ENCODE results near the gene PDK4. TPM values are rescaled to one million over a fixed set of nuclear protein-coding genes. Genes with fewer than 3 reads are reported as not detected.

PDK4 gene
- total and polyA plus RNA-seq, 2 donors from 2014 or later, result 45.0 to 106 TPM

DNA sequence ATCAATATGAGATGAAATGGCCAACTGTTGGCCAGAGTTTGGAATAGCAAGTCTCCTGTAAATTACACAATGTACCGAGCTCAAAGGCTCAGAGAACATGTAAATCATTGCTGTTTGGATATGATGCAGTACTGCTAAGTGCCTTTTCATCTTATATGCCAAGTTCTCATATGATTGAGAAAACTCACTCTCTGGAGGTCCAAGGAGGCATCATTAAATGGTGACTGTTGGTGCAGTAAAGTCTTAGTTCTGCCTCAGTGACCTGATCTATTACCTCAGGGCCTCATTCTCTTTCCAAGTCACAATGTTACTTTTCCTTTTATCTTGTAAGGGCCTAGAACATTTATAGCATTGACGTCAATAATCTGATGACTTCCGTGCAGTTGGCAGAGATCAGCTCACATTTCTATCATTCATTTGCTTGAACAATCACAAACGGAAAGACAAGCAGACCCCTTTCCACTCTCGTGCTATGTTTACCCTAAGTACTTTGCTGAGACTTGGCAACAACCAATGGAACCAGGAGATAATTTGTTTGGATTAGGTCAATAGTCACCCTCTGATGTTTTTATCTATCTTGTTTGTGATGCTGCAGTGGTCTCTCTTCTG lies 32.6 kb upstream of the PDK4 start:
- TF ChIP-seq, protein P1, sequence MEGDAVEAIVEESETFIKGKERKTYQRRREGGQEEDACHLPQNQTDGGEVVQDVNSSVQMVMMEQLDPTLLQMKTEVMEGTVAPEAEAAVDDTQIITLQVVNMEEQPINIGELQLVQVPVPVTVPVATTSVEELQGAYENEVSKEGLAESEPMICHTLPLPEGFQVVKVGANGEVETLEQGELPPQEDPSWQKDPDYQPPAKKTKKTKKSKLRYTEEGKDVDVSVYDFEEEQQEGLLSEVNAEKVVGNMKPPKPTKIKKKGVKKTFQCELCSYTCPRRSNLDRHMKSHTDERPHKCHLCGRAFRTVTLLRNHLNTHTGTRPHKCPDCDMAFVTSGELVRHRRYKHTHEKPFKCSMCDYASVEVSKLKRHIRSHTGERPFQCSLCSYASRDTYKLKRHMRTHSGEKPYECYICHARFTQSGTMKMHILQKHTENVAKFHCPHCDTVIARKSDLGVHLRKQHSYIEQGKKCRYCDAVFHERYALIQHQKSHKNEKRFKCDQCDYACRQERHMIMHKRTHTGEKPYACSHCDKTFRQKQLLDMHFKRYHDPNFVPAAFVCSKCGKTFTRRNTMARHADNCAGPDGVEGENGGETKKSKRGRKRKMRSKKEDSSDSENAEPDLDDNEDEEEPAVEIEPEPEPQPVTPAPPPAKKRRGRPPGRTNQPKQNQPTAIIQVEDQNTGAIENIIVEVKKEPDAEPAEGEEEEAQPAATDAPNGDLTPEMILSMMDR (IDR thresholded peaks at IDR 0.05; ENCODE audit: borderline replicate concordance, extremely low read depth, insufficient read depth), result no peak
- Histone ChIP-seq H3K4me3 (ENCODE audit: low read length in 3 of 3) (no peak overlapping the region), H3K36me3 (ENCODE audit: control insufficient read depth in 2 of 3, insufficient read depth in 3 of 3, low read length in 3 of 3) (no peaks in the 10 kb centered on the region), H3K9ac (ENCODE audit: low read length in 3 of 3) (no peak overlapping the region), H3K4me1 (ENCODE audit: control insufficient read depth in 2 of 3, insufficient read depth in 2 of 3, low read depth in 1 of 3, low read length in 3 of 3) (no peaks in the 10 kb centered on the region), H3K9me3 (ENCODE audit: control insufficient read depth in 2 of 3, insufficient read depth in 1 of 3, low read length in 3 of 3) (no peaks in the 10 kb centered on the region), H3K27ac (ENCODE audit: low read depth in 2 of 2, low read length in 2 of 2) (no peak overlapping the region), H3K27me3 (ENCODE audit: control insufficient read depth, insufficient read depth, low read length) (no peaks in the 10 kb centered on the region)
- intact Hi-C loops (cut with DNase I), result no loop called here
- FAIRE-seq, result no peak
- no peak for DNase-seq

DNA sequence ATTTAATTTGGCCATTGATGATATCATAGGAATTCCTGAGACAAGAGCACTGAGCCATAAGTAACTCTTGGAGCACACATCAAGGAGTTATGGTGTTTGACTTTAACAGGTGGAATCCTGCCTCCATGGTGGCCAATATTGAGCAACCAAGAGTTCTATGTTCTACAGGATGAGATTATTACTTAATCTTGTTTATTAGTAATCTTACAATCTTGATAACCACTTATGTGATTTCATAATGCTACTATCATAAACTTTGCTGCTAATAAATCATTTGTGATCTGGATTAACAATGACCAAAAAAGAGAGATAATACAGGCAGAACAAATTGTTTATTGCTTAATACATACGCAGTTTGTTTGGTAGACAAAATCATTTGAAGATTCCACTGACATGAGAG lies 27.5 kb upstream of the PDK4 start:
- Histone ChIP-seq H3K9ac (ENCODE audit: low read length in 3 of 3) (no peak overlapping the region), H3K4me3 (ENCODE audit: low read length in 3 of 3) (no peak overlapping the region), H3K4me1 (ENCODE audit: control insufficient read depth in 2 of 3, insufficient read depth in 2 of 3, low read depth in 1 of 3, low read length in 3 of 3) (no peaks in the 10 kb centered on the region), H3K27ac (ENCODE audit: low read depth in 2 of 2, low read length in 2 of 2) (no peak overlapping the region), H3K36me3 (ENCODE audit: control insufficient read depth in 2 of 3, insufficient read depth in 3 of 3, low read length in 3 of 3) (no peaks in the 10 kb centered on the region), H3K27me3 (ENCODE audit: control insufficient read depth, insufficient read depth, low read length) (no peaks in the 10 kb centered on the region), H3K9me3 (ENCODE audit: control insufficient read depth in 2 of 3, insufficient read depth in 1 of 3, low read length in 3 of 3) (no peaks in the 10 kb centered on the region)
- no peak for DNase-seq
- intact Hi-C loops (cut with DNase I), result no loop called here
- TF ChIP-seq, protein P1 (IDR thresholded peaks at IDR 0.05; ENCODE audit: borderline replicate concordance, extremely low read depth, insufficient read depth), result no peak
- no peak for FAIRE-seq

DNA sequence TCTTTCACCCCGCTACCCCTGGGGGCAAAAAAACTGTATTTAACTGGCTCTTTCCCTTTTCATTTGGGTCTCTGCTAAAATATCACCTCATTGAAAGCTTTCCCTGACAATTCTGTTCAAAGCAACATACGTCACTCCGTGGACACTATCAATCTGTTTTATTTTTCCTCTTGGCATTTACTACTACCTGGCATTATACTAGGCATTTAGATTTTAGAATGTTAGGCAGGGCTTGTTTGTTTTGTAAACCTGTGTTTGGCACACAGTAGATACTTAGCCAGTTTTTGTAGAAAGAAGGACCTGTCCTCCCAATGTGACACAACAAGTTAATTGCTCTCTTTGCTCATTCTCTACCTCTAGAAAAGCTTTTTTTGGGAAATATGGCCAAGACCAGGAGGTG lies 26.5 kb upstream of the PDK4 start:
- intact Hi-C loops (cut with DNase I), result no loop called here
- TF ChIP-seq, protein P1 (IDR thresholded peaks at IDR 0.05; ENCODE audit: borderline replicate concordance, extremely low read depth, insufficient read depth), result no peak
- no peak overlapping the region for H3K27ac ChIP-seq (ENCODE audit: low read depth in 2 of 2, low read length in 2 of 2)

More for the DNA sequence above, 26.5 kb upstream of the PDK4 start:
- no peaks in the 10 kb centered on the region for H3K4me1 ChIP-seq (ENCODE audit: control insufficient read depth in 2 of 3, insufficient read depth in 2 of 3, low read depth in 1 of 3, low read length in 3 of 3)
- H3K9ac ChIP-seq (ENCODE audit: low read length in 3 of 3), result no peak overlapping the region
- no peak overlapping the region for H3K4me3 ChIP-seq (ENCODE audit: low read length in 3 of 3)
- DNase-seq, result no peak
- H3K9me3 ChIP-seq (ENCODE audit: control insufficient read depth in 2 of 3, insufficient read depth in 1 of 3, low read length in 3 of 3), result no peaks in the 10 kb centered on the region
- no peaks in the 10 kb centered on the region for H3K27me3 ChIP-seq (ENCODE audit: control insufficient read depth, insufficient read depth, low read length)
- no peak for FAIRE-seq
- H3K36me3 ChIP-seq (ENCODE audit: control insufficient read depth in 2 of 3, insufficient read depth in 3 of 3, low read length in 3 of 3), result no peaks in the 10 kb centered on the region

All from kidney (tissue), 14 donors.